ENCODE results near the gene GALT. TPM values are rescaled to one million over a fixed set of nuclear protein-coding genes. Genes with fewer than 3 reads are reported as not detected.
"Not testable (repeated sequence)": the region's sequence is repeated elsewhere in the genome, so short reads cannot be mapped to it uniquely, and the experiment has no call there.

The GALT gene
- total and polyA plus RNA-seq, 8 donors = 17.4 to 148 (median 35.9) TPM

DNA sequence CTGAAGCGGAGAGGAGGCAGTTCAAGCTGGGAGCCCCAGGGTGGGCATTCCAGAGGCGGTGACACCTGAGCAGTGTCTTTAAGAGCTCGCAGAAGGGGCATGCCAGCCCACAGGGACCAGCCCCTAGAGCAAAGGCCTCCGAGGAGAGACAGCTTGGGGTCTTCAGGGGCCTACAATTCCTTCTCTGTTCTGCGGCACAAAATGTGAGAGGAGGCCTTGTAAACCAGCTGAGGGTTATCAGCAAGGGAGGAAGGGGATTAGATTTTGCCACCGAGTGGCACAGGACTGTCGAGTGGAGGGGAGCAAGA lies 8.4 kb upstream of the GALT start:
- 8 to 27% (median 12%) methylated on average over 7 of the region's 7 CpGs for WGBS, 5 donors

DNA sequence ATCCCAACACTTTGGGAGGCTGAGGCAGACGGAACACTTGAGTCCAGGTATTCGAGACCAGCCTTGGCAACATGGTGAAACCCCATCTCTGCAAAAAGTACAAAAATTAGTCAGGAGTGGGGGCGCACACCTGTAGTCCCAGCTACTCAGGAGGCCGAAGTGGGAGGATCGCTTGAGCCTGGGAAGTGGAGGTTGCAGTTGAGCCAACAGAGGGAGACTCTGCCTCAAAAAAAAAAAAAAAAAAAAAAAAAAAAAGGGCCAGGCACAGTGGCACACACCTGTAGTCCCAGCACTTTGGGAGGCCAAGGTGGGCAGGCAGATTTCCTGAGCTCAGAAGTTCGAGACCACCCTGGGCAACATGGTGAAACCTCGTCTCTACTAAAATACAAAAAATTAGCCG lies 7.2 kb upstream of the GALT start:
- WGBS, 5 donors = 81 to 90% (median 87%) methylated on average over 8 of the region's 8 CpGs
- H3K27ac ChIP-seq; H3K4me3 ChIP-seq; intact Hi-C loops (cut with DNase I; ENCODE audit: low total_unique reads); H3K9me3 ChIP-seq; H3K27me3 ChIP-seq; DNase-seq: not testable (repeated sequence)
- H3K36me3 ChIP-seq = peaks cover 0 to 16% (median 9%) of the 10 kb centered on the region in 4 donors
- peaks cover 22 to 33% (median 30%) of the 10 kb centered on the region in 4 donors for H3K4me1 ChIP-seq

More for the DNA sequence above, 8.4 kb upstream of the GALT start:
- H3K4me3 ChIP-seq = peak overlapping the region; percentile 60 to 90 (median 69)
- peaks cover 22 to 40% (median 34%) of the 10 kb centered on the region in 4 donors for H3K4me1 ChIP-seq
- intact Hi-C loops (cut with DNase I; ENCODE audit: low total_unique reads) = no loop called here
- peak overlapping the region; percentile 83 to 91 (median 86) for H3K27ac ChIP-seq
- TF ChIP-seq POLR2A (IDR thresholded peaks at IDR 0.05) (no peak), POLR2AphosphoS5 (IDR thresholded peaks at IDR 0.05) (no peak), EP300 (IDR thresholded peaks at IDR 0.05) (no peak)
- TF ChIP-seq, protein P1, sequence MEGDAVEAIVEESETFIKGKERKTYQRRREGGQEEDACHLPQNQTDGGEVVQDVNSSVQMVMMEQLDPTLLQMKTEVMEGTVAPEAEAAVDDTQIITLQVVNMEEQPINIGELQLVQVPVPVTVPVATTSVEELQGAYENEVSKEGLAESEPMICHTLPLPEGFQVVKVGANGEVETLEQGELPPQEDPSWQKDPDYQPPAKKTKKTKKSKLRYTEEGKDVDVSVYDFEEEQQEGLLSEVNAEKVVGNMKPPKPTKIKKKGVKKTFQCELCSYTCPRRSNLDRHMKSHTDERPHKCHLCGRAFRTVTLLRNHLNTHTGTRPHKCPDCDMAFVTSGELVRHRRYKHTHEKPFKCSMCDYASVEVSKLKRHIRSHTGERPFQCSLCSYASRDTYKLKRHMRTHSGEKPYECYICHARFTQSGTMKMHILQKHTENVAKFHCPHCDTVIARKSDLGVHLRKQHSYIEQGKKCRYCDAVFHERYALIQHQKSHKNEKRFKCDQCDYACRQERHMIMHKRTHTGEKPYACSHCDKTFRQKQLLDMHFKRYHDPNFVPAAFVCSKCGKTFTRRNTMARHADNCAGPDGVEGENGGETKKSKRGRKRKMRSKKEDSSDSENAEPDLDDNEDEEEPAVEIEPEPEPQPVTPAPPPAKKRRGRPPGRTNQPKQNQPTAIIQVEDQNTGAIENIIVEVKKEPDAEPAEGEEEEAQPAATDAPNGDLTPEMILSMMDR (IDR thresholded peaks at IDR 0.05) = no peak
- peaks cover 0 to 17% (median 9%) of the 10 kb centered on the region in 4 donors for H3K36me3 ChIP-seq
- H3K9me3 ChIP-seq = no peaks in the 10 kb centered on the region
- no peaks in the 10 kb centered on the region for H3K27me3 ChIP-seq
- DNase-seq = no peak

DNA sequence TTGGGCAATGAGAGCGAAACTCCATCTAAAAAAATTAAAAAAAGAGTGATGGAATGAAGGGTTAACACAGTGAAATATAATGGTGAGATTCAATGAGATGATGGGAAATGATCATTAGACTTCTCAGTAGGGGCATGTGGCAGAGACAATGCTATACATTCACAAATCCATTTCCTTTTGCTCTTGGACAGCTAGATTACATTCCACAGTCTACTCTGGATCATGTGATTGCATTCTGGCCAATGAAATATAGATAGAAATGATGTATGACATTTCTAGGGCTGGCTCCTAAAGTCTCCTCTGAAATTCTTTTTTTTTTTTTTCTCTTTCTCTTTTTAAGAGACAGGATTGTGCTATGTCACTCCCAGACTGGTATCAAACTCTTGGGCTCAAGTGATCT lies 3.8 kb upstream of the GALT start:
- Histone ChIP-seq H3K4me1 (peaks cover 17 to 25% (median 24%) of the 10 kb centered on the region in 4 donors), H3K36me3 (no peaks in the 10 kb centered on the region), H3K4me3 (no peak overlapping the region), H3K9me3 (no peaks in the 10 kb centered on the region), H3K27ac (no peak overlapping the region), H3K27me3 (no peaks in the 10 kb centered on the region)
- TF ChIP-seq, protein P1 (IDR thresholded peaks at IDR 0.05) = no peak
- TF ChIP-seq EP300 (IDR thresholded peaks at IDR 0.05) (no peak), POLR2AphosphoS5 (IDR thresholded peaks at IDR 0.05) (no peak), POLR2A (IDR thresholded peaks at IDR 0.05) (no peak)
- intact Hi-C loops (cut with DNase I; ENCODE audit: low total_unique reads) = no loop called here
- 86 to 100% (median 97%) methylated on average over 1 of the region's 1 CpG for WGBS, 5 donors
- DNase-seq = no peak

DNA sequence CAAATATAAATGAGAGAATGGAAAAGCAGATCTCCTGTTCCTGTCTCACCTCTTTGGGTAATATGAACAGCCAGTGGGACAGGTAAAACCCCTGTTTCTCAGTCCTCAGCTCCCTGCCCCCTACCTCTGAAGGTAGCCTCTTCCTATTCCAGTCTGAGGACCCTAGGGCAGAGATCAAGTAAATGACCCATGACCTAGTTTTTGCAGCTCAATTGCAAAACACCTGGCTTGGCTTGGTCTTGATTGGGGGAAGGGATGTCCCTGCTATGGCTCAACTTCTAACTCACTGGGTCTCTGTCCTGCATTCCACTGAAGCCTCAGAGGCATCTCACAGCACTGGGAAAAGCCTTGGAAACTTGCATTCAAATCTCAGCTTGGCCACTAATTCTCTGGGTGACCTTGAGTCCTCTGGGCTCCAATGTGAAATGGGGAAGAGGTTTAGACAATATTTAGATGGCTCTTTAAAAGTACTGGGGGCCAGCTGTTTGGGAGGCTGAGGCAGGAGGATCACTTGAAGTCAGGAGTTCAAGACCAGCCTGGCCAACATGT lies 1.6 kb upstream of the GALT start:
- H3K36me3 ChIP-seq = peaks cover 10 to 18% (median 17%) of the 10 kb centered on the region in 4 donors
- no peak overlapping the region for H3K27ac ChIP-seq
- no peak for DNase-seq
- H3K4me1 ChIP-seq = peaks cover 18 to 33% (median 25%) of the 10 kb centered on the region in 4 donors
- no peak overlapping the region for H3K4me3 ChIP-seq
- H3K27me3 ChIP-seq = no peaks in the 10 kb centered on the region
- H3K9me3 ChIP-seq = no peaks in the 10 kb centered on the region
- TF ChIP-seq EP300 (IDR thresholded peaks at IDR 0.05) (no peak), POLR2AphosphoS5 (IDR thresholded peaks at IDR 0.05) (no peak), POLR2A (IDR thresholded peaks at IDR 0.05) (no peak)
- TF ChIP-seq, protein P1 (IDR thresholded peaks at IDR 0.05) = no peak
- intact Hi-C loops (cut with DNase I; ENCODE audit: low total_unique reads) = no loop called here

DNA sequence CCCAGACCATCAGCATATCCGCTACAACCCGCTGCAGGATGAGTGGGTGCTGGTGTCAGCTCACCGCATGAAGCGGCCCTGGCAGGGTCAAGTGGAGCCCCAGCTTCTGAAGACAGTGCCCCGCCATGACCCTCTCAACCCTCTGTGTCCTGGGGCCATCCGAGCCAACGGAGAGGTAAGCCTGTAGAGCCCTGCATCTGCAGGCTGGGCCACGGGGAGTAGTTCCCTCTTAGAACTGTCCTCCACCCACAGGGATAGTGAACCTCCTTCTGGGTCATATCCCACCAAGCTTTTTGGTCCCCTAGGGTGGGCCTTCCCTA lies 569 bp downstream of the GALT start:
- TF ChIP-seq EP300 (IDR thresholded peaks at IDR 0.05) (no peak), POLR2A (IDR thresholded peaks at IDR 0.05) (no peak), POLR2AphosphoS5 (IDR thresholded peaks at IDR 0.05) (no peak)
- TF ChIP-seq, protein P1 (IDR thresholded peaks at IDR 0.05) = no peak
- H3K27ac ChIP-seq = peak overlapping the region; percentile 79 to 91 (median 84)
- intact Hi-C loops (cut with DNase I; ENCODE audit: low total_unique reads) = no loop called here
- no peaks in the 10 kb centered on the region for H3K9me3 ChIP-seq
- H3K27me3 ChIP-seq = no peaks in the 10 kb centered on the region
- 0 to 4% (median 1%) methylated on average over 1 to 8 of the region's 8 CpGs for WGBS, 5 donors
- no peak for DNase-seq
- peaks cover 14 to 25% (median 22%) of the 10 kb centered on the region in 4 donors for H3K36me3 ChIP-seq
- H3K4me1 ChIP-seq = peaks cover 31 to 48% (median 39%) of the 10 kb centered on the region in 4 donors
- H3K4me3 ChIP-seq = peak overlapping the region; percentile 63 to 77 (median 66)

All from stomach (tissue), 9 donors.